HepG2 (cell line): ENCODE data around the gene PTCD1. TPM values are rescaled to one million over a fixed set of nuclear protein-coding genes. Genes with fewer than 3 reads are reported as not detected.

ENCODE experiments used
- ATF3 ChIP-seq: sonication (generic); formaldehyde crosslinking; IDR thresholded peaks from 2 replicates; pipeline ENCODE4 v1.4.0; 2020; ENCODE audit warnings: missing genetic modification reagents
- DR1 ChIP-seq: sonication (generic); formaldehyde crosslinking; IDR thresholded peaks from 2 replicates; pipeline ENCODE4 v1.8.0; 2021; ENCODE audit warnings: mild to moderate bottlenecking, missing genetic modification reagents, inconsistent platforms
- FOXK1 ChIP-seq: sonication (generic); formaldehyde crosslinking; IDR thresholded peaks from 2 replicates; pipeline ENCODE4 v1.4.0; 2020; ENCODE audit warnings: low read depth, missing genetic modification reagents, borderline replicate concordance
- GATAD1 ChIP-seq: IDR thresholded peaks from 2 replicates; pipeline ENCODE4 v1.6.1; 2016; ENCODE audit warnings: missing genetic modification reagents, missing compliant biosample characterization
- KLF12 ChIP-seq: sonication (generic); formaldehyde crosslinking; IDR thresholded peaks from 2 replicates; pipeline ENCODE4 v1.4.0; 2020; ENCODE audit warnings: missing genetic modification reagents, borderline replicate concordance
- MTF1 ChIP-seq: sonication (generic); formaldehyde crosslinking; IDR thresholded peaks from 2 replicates; pipeline ENCODE4 v1.5.0; 2020; ENCODE audit warnings: missing genetic modification reagents
- NFKBIZ ChIP-seq: IDR thresholded peaks from 2 replicates; pipeline ENCODE4 v1.6.1; 2018; ENCODE audit warnings: missing genetic modification reagents, missing compliant biosample characterization
- NKX3-1 ChIP-seq: sonication (generic); formaldehyde crosslinking; IDR thresholded peaks from 2 replicates; pipeline ENCODE4 v1.5.0; 2020; ENCODE audit warnings: missing genetic modification reagents
- PRDM4 ChIP-seq: sonication (generic); formaldehyde crosslinking; IDR thresholded peaks from 2 replicates; pipeline ENCODE4 v1.9.0; 2021; ENCODE audit warnings: missing genetic modification reagents, borderline replicate concordance
- RERE ChIP-seq: IDR thresholded peaks from 2 replicates; pipeline ENCODE4 v1.6.1; 2016; ENCODE audit warnings: low read depth, missing genetic modification reagents, missing compliant biosample characterization
- RXRB ChIP-seq: IDR thresholded peaks from 2 replicates; pipeline ENCODE4 v1.6.1; 2016; ENCODE audit warnings: borderline replicate concordance, missing genetic modification reagents, missing compliant biosample characterization
- TCF7L2 ChIP-seq: IDR thresholded peaks from 2 replicates; pipeline ENCODE4 v1.6.1; 2011; ENCODE audit warnings: mild to moderate bottlenecking, low read depth, low read length, moderate library complexity
- TERF1 ChIP-seq: sonication (generic); formaldehyde crosslinking; IDR thresholded peaks from 2 replicates; pipeline ENCODE4 v1.8.0; 2022; ENCODE audit warnings: mild to moderate bottlenecking, missing genetic modification reagents, moderate library complexity
- ZBTB1 ChIP-seq: sonication (generic); formaldehyde crosslinking; IDR thresholded peaks from 2 replicates; pipeline ENCODE4 v1.4.0; 2020; ENCODE audit warnings: missing genetic modification reagents, borderline replicate concordance
- ZBTB37 ChIP-seq: sonication (generic); formaldehyde crosslinking; IDR thresholded peaks from 2 replicates; pipeline ENCODE4 v1.4.0; 2020; ENCODE audit warnings: mild to moderate bottlenecking, missing genetic modification reagents
- polyA plus RNA-seq, 8 experiments: library from polyadenylated mRNA; depleted of rRNA in 3 of 8; stranded (reverse) in 7 of 8; unstranded in 1 of 8; fragments of >200 nt; fragmentation: Illumina TruSeq in 4 of 8; extraction: Trizol in 4 of 8; gene quantifications; 2 replicates each; pipeline versions ENCODE4 v1.2.1 to v1.2.3, GENCODE V29; 2011 to 2016; ENCODE audit warnings: low read depth in 4 of 8, missing spikeins in 1 of 8, mixed read lengths in 1 of 8; ENCODE audit not compliant: insufficient read depth in 1 of 8
- total RNA-seq, 5 experiments: library from RNA; depleted of rRNA; stranded (reverse); fragments of >200 nt; fragmentation: Illumina TruSeq; extraction: Trizol; gene quantifications; 2 replicates each; pipeline ENCODE4 v1.2.3, GENCODE V29; 2016; ENCODE audit warnings: low read depth in 1 of 5

The PTCD1 gene
- total and polyA plus RNA-seq, 2 of the 13 experiments (the other 11 are each of a cell fraction or from before 2014, with no cell fraction given): 3.0 to 8.4 TPM

- TF ChIP-seq NFKBIZ (CRISPR knock-in tag): peak; percentile 64; the same call in 1 of the 2 replicates
- TF ChIP-seq ZBTB1 (CRISPR knock-in tag): no peak
- TF ChIP-seq PRDM4: no peak
- TF ChIP-seq KLF12 (CRISPR knock-in tag): no peak
- peak; percentile 92 for TF ChIP-seq GATAD1 (CRISPR knock-in tag)
- TF ChIP-seq ATF3 (CRISPR knock-in tag): no peak
- TF ChIP-seq TCF7L2: no peak
- TF ChIP-seq DR1 (CRISPR knock-in tag): peak; percentile 76; the same call in 1 of the 2 replicates
- no peak for TF ChIP-seq NKX3-1 (CRISPR knock-in tag)
- TF ChIP-seq ZBTB37: no peak
- TF ChIP-seq RXRB (CRISPR knock-in tag): peak; percentile 65
- TF ChIP-seq RERE: no peak
- TF ChIP-seq TERF1 (CRISPR knock-in tag): no peak
- no peak for TF ChIP-seq MTF1 (CRISPR knock-in tag)
- peak; percentile 74; the same call in 1 of the 2 replicates for TF ChIP-seq FOXK1 (CRISPR knock-in tag)
Observed at GRCh38 chr7:99438573-99439480, at the start of gene PTCD1, which contains the start of gene CPSF4 (continued).
